Fibroblast of skin of left quadriceps (primary cell): ENCODE results near the gene TANK.
A peak's percentile ranks its signal among the peaks of the same experiment; 100 is the strongest.

Experiments used
- DNase-seq, 2 experiments: peaks; one replicate each; pipeline ENCODE4 v3.0.0-alpha.2; 2013; ENCODE audit warnings: low read depth in 2 of 2

Gene TANK

DNA sequence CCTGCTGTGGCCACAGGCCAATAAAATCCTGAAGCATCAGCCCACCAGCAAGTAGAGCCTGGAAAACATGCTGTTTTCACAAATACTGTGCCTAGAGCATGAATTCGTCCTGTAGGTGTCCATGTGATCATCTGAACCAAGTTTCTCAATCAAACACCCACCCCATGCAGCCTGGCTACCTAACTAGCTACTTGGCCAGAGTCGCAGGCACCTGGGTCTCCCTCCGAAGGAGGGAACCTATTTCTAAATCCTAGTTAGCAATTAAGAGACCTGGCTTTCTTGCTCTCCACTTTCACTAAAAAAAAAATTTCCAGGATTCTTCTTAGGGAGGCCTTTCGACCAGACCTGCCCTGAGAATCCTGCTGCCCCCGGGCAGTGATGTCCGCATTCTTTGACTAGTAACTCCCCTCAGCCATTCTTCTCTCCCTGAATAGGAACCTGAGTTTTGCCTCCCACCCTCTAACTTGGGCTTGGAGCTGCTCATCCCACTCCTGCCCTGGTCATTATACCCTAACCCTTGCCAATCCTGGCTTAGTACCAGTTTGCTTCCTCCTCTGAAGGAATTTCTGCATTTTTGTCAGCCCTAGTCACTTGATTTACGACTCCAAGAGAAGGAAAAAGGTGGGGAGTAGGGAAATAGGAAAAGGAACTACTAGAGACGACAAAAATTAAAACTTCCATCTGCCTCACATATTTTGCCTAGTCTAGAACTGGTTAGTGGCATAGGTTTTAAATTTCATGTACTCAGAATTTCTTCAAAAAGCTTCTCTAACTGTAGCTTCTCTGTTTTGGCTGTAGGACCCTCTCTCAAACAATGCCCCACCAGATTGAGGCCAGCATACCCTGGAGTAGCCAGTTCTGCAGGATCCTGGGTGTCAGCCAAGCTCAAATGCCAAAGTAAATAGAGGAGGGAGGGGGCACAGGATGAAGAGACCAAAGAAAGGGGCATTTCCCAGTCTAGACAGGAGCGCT, 25.4 kb upstream of the TANK start:
- no peak for DNase-seq

GRCh38 chr2:161135951-161136593, 24.2 kb upstream of the TANK start:
- DNase-seq: no peak

DNA sequence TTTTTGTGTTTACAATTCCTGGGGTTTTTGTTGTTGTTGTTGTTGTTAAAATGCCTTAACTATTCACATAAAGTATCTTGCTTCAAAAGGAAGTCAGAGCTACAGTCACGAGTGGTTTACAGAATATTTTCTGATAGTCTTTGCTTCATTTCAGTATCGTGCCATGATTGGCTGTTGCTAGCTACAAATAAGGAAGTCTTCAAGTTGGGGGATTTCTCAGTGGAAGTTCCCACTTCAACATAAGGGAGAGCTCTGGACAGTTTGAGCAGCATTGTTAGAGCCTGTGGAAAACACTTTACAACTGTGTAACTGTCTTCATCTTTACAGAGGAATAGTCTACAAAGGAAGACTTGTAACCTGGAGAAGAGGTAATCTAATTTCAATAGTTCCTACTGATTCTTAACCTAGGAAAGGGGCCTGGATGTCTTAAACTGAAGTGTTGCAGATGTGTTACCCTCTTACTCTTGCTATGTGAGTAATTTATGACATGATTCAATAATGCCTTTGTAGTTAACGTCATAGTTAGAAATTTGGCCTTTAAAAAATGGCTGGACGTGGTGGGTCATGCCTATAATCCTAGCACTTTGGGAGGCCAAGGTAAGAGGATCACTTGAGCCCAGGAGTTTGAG, 23.4 kb upstream of the TANK start:
- DNase-seq: no peak

GRCh38 chr2:161138429-161138828, 21.8 kb upstream of the TANK start:
- no peak for DNase-seq

GRCh38 chr2:161139098-161139987, 20.9 kb upstream of the TANK start:
- no peak for DNase-seq

DNA sequence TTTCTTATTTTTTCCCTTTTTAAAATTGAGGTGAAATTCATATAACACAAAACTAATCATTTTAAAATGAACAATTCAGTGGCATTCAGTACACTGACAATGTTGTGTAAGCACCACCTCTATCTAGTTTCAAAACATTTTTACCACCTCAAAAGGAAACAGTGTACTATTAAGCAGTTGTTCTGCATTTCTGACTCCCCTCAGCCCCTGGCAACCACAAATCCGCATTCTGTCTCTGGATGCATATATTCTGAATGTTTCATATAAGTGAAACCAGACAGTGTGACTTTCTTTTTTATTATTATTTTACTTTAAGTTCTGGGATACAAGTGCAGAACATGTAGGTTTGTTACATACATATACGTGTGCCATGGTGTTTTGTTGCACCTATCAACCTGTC, 19.2 kb upstream of the TANK start:
- no peak for DNase-seq

- no peak for DNase-seq
Measured at GRCh38 chr2:161146209-161146775, 13.9 kb upstream of the TANK start.

DNA sequence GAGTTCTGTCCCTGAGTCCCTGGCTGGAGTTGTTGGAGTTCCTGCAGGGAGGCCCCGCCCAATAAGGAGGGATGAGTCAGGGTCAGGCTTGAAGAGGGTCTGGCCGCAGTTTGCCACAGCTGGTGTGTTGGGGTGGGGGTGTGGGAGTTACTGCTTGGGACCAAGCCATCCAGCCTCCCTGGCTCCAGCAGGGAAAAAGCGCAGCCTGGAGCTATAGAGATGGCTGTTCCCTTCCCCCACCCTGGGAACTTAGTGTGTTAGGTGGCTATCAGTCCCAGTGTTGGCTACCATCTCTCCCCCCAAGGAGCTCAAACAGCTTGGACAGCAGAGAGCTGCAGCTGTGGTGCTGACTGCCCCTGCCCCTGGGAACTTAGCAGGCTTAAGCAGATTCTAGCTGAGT, 13.2 kb upstream of the TANK start:
- no peak for DNase-seq

GRCh38 chr2:161147856-161148255, 12.4 kb upstream of the TANK start:
- DNase-seq: no peak

GRCh38 chr2:161150704-161151103, 9.5 kb upstream of the TANK start:
- DNase-seq: no peak

- DNase-seq: no peak
Measured at GRCh38 chr2:161152302-161152701, 7.9 kb upstream of the TANK start.

- no peak for DNase-seq
Measured at GRCh38 chr2:161158882-161159281, 1.3 kb upstream of the TANK start.

GRCh38 chr2:161159456-161160225, 587 bp upstream of the TANK start:
- no peak for DNase-seq

DNA sequence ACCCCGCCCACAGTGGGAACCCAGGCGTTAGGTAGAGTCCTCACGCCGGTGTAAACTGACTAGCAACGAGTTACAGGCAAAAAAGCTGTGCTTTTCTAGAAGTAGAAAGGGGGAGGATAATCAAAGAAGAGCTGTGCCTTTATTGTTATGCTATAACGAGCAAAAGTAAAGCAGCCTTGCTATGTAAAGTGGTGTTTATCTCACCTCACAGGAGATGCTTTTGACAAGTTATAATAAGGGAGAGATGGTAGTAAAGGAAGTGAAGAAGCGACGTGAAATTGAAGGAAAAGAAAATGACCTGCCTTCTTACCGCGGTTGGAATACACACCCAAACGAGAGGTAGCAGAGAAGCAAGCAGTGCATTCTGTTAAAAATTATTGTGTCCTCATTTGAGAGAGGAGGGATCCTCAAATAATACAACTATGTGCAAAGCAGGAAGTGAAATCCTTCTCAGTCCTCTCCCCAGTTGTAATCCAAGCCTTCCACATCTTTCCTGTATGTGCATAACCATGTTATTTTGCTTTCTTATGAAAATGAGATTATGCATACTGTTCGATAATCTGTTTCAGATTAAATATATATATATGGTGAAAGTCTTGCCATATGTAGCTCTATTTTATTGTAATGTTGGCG, 962 bp downstream of the TANK start:
- no peak for DNase-seq

DNA sequence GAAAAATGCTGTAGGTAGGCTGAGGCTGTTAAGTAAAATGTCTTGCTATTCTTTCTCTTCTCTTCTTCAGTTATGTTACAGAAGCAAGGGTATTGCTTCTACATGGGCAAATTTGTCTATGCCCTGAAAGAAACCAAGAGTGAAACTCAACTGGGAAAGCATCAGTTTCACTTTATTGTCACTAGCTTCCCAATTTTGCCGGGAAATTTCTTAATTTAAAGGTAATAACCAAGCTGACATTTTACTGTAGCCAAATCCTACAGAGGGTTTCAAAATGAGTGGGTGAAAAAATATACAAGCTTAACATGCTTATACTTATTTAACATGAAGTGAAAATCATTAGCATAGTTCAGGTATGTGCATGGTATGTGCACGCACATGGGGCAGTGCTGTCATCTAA, 3.2 kb downstream of the TANK start:
- no peak for DNase-seq

DNA sequence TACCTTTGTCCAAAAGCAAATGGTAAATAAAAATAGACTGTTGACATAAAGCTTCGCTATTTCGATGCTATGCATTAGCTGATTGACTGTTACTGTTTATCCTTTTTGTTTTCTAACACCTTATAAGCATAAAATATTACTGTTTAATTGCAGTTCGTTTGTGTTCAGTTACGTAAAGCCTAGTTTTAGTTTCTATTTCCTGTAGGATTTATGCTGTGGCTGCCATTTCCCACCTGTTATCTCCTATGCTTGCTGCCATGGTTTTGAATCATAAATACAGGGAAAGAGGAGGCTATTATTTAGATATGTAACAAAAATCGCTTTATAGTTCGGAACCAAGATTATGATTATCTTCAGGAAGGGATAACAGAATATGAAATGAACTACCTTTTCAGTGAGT, 3.9 kb downstream of the TANK start:
- DNase-seq: no peak

DNA sequence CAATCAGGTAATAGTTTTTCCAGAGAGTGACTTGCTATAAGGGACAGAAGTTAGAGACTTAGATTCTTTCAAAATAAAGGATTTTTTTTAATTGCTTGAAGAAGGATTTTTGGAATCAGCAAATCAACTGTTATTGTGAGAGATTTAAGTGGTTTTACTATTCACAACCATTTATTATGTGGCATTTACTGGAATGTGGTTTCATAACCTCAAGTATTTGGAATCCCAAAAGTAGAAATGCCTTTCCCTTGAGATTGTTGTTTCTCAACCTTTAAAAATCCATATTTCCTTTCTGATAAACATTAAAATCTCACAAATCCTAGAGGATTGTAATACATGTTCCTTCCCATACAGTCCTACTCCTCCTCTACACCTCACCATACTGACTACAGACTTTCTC, 5.0 kb downstream of the TANK start:
- peak; percentile 81 for DNase-seq

- DNase-seq: no peak
Measured at GRCh38 chr2:161165811-161166210, 5.6 kb downstream of the TANK start.

DNA sequence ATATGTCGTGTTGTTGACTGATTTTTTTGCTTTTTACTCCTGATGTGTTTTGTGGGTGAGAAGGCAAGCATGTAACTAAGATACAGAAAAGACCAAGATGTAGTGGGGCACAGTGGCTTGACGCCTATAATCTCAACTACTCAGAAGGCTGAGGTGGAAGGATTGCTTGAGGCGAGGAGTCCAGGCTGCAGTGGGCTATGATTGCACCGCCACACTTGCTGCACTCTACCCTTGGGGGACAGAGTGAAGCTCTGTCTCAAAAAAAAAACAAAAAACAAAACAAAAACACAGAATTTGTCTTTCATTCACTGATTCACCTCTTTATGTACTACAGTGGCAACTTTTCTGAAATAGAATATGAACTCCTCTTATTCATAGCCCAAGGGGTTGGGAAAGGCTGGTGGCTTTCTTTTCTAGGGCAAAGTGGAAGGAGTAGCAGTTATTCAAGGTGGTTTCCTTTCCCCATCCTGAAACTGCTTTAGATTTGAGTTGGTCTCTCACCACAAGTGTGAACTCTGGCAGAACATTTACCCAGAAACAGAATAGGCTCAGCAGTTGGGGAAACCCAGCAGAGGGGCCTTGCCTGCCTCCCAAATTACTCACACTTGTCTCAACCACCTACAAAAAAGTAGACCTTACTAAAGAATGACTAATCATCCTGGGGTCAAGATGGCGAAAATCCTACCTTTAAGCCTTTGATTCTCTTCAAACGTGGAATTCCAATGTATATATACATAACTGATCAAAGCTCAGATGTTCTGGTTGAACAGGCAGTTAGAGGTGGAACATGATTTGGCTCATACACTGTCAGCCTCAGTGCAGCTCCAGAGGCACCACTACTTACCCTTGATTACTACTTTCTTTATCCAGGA, 6.5 kb downstream of the TANK start:
- DNase-seq: no peak
